Upper lobe of left lung (tissue), 4 donors: ENCODE data around the gene MUC5AC.

Experiments used
- EP300 ChIP-seq, 4 donors: sonication (generic); formaldehyde crosslinking; IDR thresholded peaks; one replicate each; pipeline ENCODE4 v1.5.1; 2017; ENCODE audit warnings: antibody characterized with exemption in 4 of 4, control low read depth in 2 of 4
- POLR2A ChIP-seq, 4 donors: fragments of 450-650 bp; IDR thresholded peaks; one replicate each; pipeline ENCODE4 v1.5.1; 2016 to 2017; ENCODE audit warnings: antibody characterized with exemption in 4 of 4, mild to moderate bottlenecking in 2 of 4
- POLR2AphosphoS5 ChIP-seq, 2 donors: sonication (generic); formaldehyde crosslinking; IDR thresholded peaks; one replicate each; pipeline ENCODE4 v1.5.1; 2017; ENCODE audit warnings: antibody characterized with exemption in 2 of 2
- TF ChIP-seq, protein P1 (sequence below), 6 experiments: fragments of 450-650 bp in 4 of 6; fragments of 200-600 bp in 2 of 6; sonication (generic) in 2 of 6; IDR thresholded peaks; one replicate each; pipeline ENCODE4 v1.5.1; 2016 to 2019; ENCODE audit warnings: antibody characterized with exemption in 6 of 6

DNA sequence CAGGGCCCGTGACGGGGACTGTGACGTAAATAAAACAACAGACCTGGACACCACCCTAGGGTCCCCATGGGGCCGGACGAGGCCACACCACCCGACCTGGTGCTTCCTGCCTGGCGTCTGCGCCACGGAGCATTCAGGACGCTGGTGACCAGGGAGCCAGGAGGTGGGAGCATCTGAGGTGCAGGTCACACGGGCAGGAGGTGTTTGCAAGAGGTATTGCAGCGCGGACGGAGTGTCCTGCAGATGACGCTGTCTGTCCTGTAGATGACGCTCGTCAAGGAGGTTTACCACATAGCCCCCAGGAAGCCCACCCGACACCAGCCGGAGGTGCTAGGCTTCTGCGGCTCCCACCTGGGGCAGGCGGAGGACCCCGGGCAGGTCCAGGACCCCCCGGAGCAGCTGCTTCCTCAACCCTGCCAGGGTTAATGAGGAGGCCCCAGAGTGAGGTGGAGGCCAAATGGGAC lies 64.1 kb downstream of the MUC5AC start:
- TF ChIP-seq, protein P1, sequence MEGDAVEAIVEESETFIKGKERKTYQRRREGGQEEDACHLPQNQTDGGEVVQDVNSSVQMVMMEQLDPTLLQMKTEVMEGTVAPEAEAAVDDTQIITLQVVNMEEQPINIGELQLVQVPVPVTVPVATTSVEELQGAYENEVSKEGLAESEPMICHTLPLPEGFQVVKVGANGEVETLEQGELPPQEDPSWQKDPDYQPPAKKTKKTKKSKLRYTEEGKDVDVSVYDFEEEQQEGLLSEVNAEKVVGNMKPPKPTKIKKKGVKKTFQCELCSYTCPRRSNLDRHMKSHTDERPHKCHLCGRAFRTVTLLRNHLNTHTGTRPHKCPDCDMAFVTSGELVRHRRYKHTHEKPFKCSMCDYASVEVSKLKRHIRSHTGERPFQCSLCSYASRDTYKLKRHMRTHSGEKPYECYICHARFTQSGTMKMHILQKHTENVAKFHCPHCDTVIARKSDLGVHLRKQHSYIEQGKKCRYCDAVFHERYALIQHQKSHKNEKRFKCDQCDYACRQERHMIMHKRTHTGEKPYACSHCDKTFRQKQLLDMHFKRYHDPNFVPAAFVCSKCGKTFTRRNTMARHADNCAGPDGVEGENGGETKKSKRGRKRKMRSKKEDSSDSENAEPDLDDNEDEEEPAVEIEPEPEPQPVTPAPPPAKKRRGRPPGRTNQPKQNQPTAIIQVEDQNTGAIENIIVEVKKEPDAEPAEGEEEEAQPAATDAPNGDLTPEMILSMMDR (IDR thresholded peaks at IDR 0.05), result no peak
- TF ChIP-seq POLR2A (IDR thresholded peaks at IDR 0.05) (no peak), EP300 (IDR thresholded peaks at IDR 0.05) (no peak), POLR2AphosphoS5 (IDR thresholded peaks at IDR 0.05) (no peak)
